HepG2 (cell line): ENCODE measurements around the gene SELENOV. TPM values are rescaled to one million over a fixed set of nuclear protein-coding genes. Genes with fewer than 3 reads are reported as not detected.

Experiments
- ATAC-seq: fragments of 200-7000 bp; cut with Tn5 transposase; 3 replicates; pipeline ENCODE4 v1.9.1; 2020; ENCODE audit warnings: mild to moderate bottlenecking, moderate library complexity
- BruUV-seq: library from RNA; stranded (reverse); fragments of 400-500 nt; replicated peaks from 2 replicates; lab custom pipeline; 2021; lab: Mats Ljungman, UMichigan
- CTCF ChIA-PET: fragments of 300-600 bp; formaldehyde crosslinking; extraction: SDS; loops from one replicate; lab custom pipeline; 2021; ENCODE audit warnings: low total read pairs, inconsistent platforms, low intra/inter-chr PET ratio; lab: Yijun Ruan, JAX
- POLR2A ChIA-PET: fragments of 350-600 bp; sonication (Branson Sonifier 250); formaldehyde crosslinking; loops from one replicate; lab custom pipeline; 2020; ENCODE audit warnings: antibody characterized with exemption, inconsistent platforms; lab: Yijun Ruan, JAX
- DNase-seq: peaks from one replicate; pipeline ENCODE4 v3.0.0-alpha.2; 2015; ENCODE audit warnings: low spot score
- FAIRE-seq: peaks from 3 replicates; lab custom pipeline; 2011; peaks lifted over from hg19 to GRCh38; lab: Jason Lieb, UNC
- H2AFZ ChIP-seq: one replicate; pipeline ENCODE4 v1.6.1; 2011; ENCODE audit warnings: low read length, inconsistent platforms
- H3K27ac ChIP-seq: fragments of 300-600 bp; 3 replicates; pipeline ENCODE4 v1.8.0; 2011; ENCODE audit warnings: mixed run types, mild to moderate bottlenecking, mixed read lengths, low read length, inconsistent platforms; ENCODE audit not compliant: insufficient read depth; ENCODE audit errors: extremely low read length
- H3K27me3 ChIP-seq, 2 experiments: fragments of 200-600 bp in 1 of 2; 2 replicates in 1 of 2; 3 replicates in 1 of 2; pipeline versions ENCODE4 v1.6.0 to v1.8.0; 2011; ENCODE audit warnings: low read length in 2 of 2, mild to moderate bottlenecking in 2 of 2, moderate library complexity in 2 of 2, inconsistent platforms in 1 of 2; ENCODE audit not compliant: insufficient read depth in 2 of 2, control insufficient read depth in 1 of 2
- H3K36me3 ChIP-seq, 2 experiments: fragments of 200-600 bp in 1 of 2; replicated peaks in 1 of 2; 2 replicates in 1 of 2; 3 replicates in 1 of 2; pipeline versions ENCODE4 v1.5.1 to v1.8.0; 2011; ENCODE audit warnings: low read length in 2 of 2, inconsistent platforms in 1 of 2; ENCODE audit not compliant: insufficient read depth in 2 of 2, control insufficient read depth in 1 of 2
- H3K4me1 ChIP-seq: 2 replicates; pipeline ENCODE4 v1.5.1; 2012; ENCODE audit warnings: low read length, inconsistent platforms; ENCODE audit not compliant: insufficient read depth
- H3K4me2 ChIP-seq: 2 replicates; pipeline ENCODE4 v1.6.0; 2011; ENCODE audit warnings: low read depth, low read length, inconsistent platforms
- H3K4me3 ChIP-seq, 3 experiments: fragments of 200-600 bp in 1 of 3; sonication (generic), shearing (Covaris generic) in 1 of 3; replicated peaks in 1 of 3; 2 replicates each; pipeline ENCODE4 v1.5.1; 2011 to 2016; ENCODE audit warnings: low read length in 3 of 3, inconsistent platforms in 2 of 3, low read depth in 2 of 3, mild to moderate bottlenecking in 2 of 3, control low read depth in 1 of 3, mixed read lengths in 1 of 3; ENCODE audit not compliant: insufficient read depth in 1 of 3
- H3K79me2 ChIP-seq: one replicate; pipeline ENCODE4 v1.6.1; 2011; ENCODE audit warnings: low read length, inconsistent platforms; ENCODE audit not compliant: insufficient read depth
- H3K9ac ChIP-seq: 2 replicates; pipeline ENCODE4 v1.6.0; 2011; ENCODE audit warnings: mild to moderate bottlenecking, low read depth, low read length, inconsistent platforms; ENCODE audit not compliant: insufficient read depth
- H3K9me3 ChIP-seq: 2 replicates; pipeline ENCODE4 v1.5.1; 2012; ENCODE audit warnings: mild to moderate bottlenecking, low read length
- H4K20me1 ChIP-seq: 2 replicates; pipeline ENCODE4 v1.6.0; 2011; ENCODE audit warnings: inconsistent platforms, mild to moderate bottlenecking, low read length, moderate library complexity; ENCODE audit not compliant: insufficient read depth
- CCDC6 ChIP-seq: sonication (generic); formaldehyde crosslinking; IDR thresholded peaks from 2 replicates; pipeline ENCODE4 v1.8.1; 2022; ENCODE audit warnings: mild to moderate bottlenecking, missing genetic modification reagents, moderate library complexity
- FOXO4 ChIP-seq: sonication (generic); formaldehyde crosslinking; conservative IDR thresholded peaks from 2 replicates; pipeline ENCODE4 v1.8.1; 2023; ENCODE audit warnings: missing genetic modification reagents
- IRF2 ChIP-seq: IDR thresholded peaks from 2 replicates; pipeline ENCODE4 v1.6.1; 2018; ENCODE audit warnings: missing genetic modification reagents, missing compliant biosample characterization
- MLLT10 ChIP-seq: sonication (generic); formaldehyde crosslinking; IDR thresholded peaks from 2 replicates; pipeline ENCODE4 v1.4.0; 2020; ENCODE audit warnings: missing genetic modification reagents
- MTA3 ChIP-seq: sonication (generic); formaldehyde crosslinking; IDR thresholded peaks from 2 replicates; pipeline ENCODE4 v1.4.0; 2020; ENCODE audit warnings: missing genetic modification reagents
- PAX8 ChIP-seq: sonication (generic); formaldehyde crosslinking; IDR thresholded peaks from 2 replicates; pipeline ENCODE4 v1.8.0; 2022; ENCODE audit warnings: mild to moderate bottlenecking, missing genetic modification reagents, borderline replicate concordance
- RARA ChIP-seq: IDR thresholded peaks from 2 replicates; pipeline ENCODE4 v1.6.1; 2016; ENCODE audit warnings: missing genetic modification reagents, missing compliant biosample characterization
- SIX1 ChIP-seq: sonication (generic); formaldehyde crosslinking; IDR thresholded peaks from 2 replicates; pipeline ENCODE4 v1.4.0; 2020; ENCODE audit warnings: missing genetic modification reagents, borderline replicate concordance
- SIX4 ChIP-seq: sonication (generic); formaldehyde crosslinking; IDR thresholded peaks from 2 replicates; pipeline ENCODE4 v1.4.0; 2020; ENCODE audit warnings: missing genetic modification reagents
- SNAPC2 ChIP-seq: sonication (generic); formaldehyde crosslinking; IDR thresholded peaks from 2 replicates; pipeline ENCODE4 v1.8.1; 2022; ENCODE audit warnings: mild to moderate bottlenecking, missing genetic modification reagents
- SP140L ChIP-seq: sonication (generic); formaldehyde crosslinking; IDR thresholded peaks from 2 replicates; pipeline ENCODE4 v1.4.0; 2020; ENCODE audit warnings: missing genetic modification reagents, borderline replicate concordance
- UBTF ChIP-seq: sonication (generic); formaldehyde crosslinking; IDR thresholded peaks from 2 replicates; pipeline ENCODE4 v1.4.0; 2020; ENCODE audit warnings: mild to moderate bottlenecking, missing genetic modification reagents
- ZNF224 ChIP-seq: sonication (generic); formaldehyde crosslinking; IDR thresholded peaks from 2 replicates; pipeline ENCODE4 v1.5.0; 2020; ENCODE audit warnings: mild to moderate bottlenecking, missing genetic modification reagents
- ZNF577 ChIP-seq: sonication (generic); formaldehyde crosslinking; IDR thresholded peaks from 2 replicates; pipeline ENCODE4 v1.4.0; 2020; ENCODE audit warnings: mild to moderate bottlenecking, low read depth, missing genetic modification reagents, borderline replicate concordance
- ZNF589 ChIP-seq: sonication (generic); formaldehyde crosslinking; conservative IDR thresholded peaks from 2 replicates; pipeline ENCODE4 v1.8.0; 2022; ENCODE audit warnings: mild to moderate bottlenecking, moderate library complexity, missing genetic modification reagents
- ZNF770 ChIP-seq: sonication (generic); formaldehyde crosslinking; IDR thresholded peaks from 2 replicates; pipeline ENCODE4 v1.5.0; 2020; ENCODE audit warnings: mild to moderate bottlenecking, missing genetic modification reagents
- ZNF775 ChIP-seq: sonication (generic); formaldehyde crosslinking; IDR thresholded peaks from 2 replicates; pipeline ENCODE4 v1.4.0; 2020; ENCODE audit warnings: missing genetic modification reagents, mild to moderate bottlenecking, moderate library complexity, borderline replicate concordance
- ZSCAN9 ChIP-seq: IDR thresholded peaks from 2 replicates; pipeline ENCODE4 v1.6.1; 2016; ENCODE audit warnings: borderline replicate concordance
- WGBS: methylation state at CpG from one replicate; pipeline ENCODE4 v1.1.6; 2017; ENCODE audit warnings: low lambda C conversion rate; 5-methylcytosine and 5-hydroxymethylcytosine counted together
- in situ Hi-C: cut with HindIII; loops from 2 replicates; pipeline ENCODE4 v1.10.0; 2017; ENCODE audit warnings: low pct_unique_long_range_greater_than_20kb; ENCODE audit not compliant: extremely low pct_ligation_motif_present
- intact Hi-C: fragments of 100-400 bp; cut with micrococcal nuclease; formaldehyde crosslinking; loops from one replicate; pipeline ENCODE4 v1.10.0; 2022; ENCODE audit not compliant: unreplicated experiment
- polyA plus RNA-seq, 8 experiments: library from polyadenylated mRNA; depleted of rRNA in 3 of 8; stranded (reverse) in 7 of 8; unstranded in 1 of 8; fragments of >200 nt; fragmentation: Illumina TruSeq in 4 of 8; extraction: Trizol in 4 of 8; gene quantifications; 2 replicates each; pipeline versions ENCODE4 v1.2.1 to v1.2.3, GENCODE V29; 2011 to 2016; ENCODE audit warnings: low read depth in 4 of 8, missing spikeins in 1 of 8, mixed read lengths in 1 of 8; ENCODE audit not compliant: insufficient read depth in 1 of 8
- total RNA-seq, 5 experiments: library from RNA; depleted of rRNA; stranded (reverse); fragments of >200 nt; fragmentation: Illumina TruSeq; extraction: Trizol; gene quantifications; 2 replicates each; pipeline ENCODE4 v1.2.3, GENCODE V29; 2016; ENCODE audit warnings: low read depth in 1 of 5

Gene SELENOV
- total and polyA plus RNA-seq, 2 of the 13 experiments (the other 11 are each of a cell fraction or from before 2014, with no cell fraction given), result not detected

GRCh38 chr19:39533003-39533512 lies 18.1 kb downstream of the SELENOV start:
- in situ Hi-C loops, result loop anchor here (5.0 kb wide), 1 partner anchor 36 kb away; the partner anchor contains the start of gene DLL3
- Histone ChIP-seq H2AFZ (no peak overlapping the region), H3K27me3 (no peaks in the 10 kb centered on the region; a peak in 2 of 5 replicates), H3K4me2 (peak overlapping the region; percentile 94), H3K4me3 (peak overlapping the region in 1 of 3 experiments; percentile 89; a peak in 2 of 6 replicates), H3K4me1 (peaks cover 18% of the 10 kb centered on the region), H3K79me2 (peaks cover 12% of the 10 kb centered on the region), H3K27ac (no peak overlapping the region), H3K9ac (no peak overlapping the region), H4K20me1 (no peaks in the 10 kb centered on the region), H3K9me3 (no peaks in the 10 kb centered on the region), H3K36me3 (no peaks in the 10 kb centered on the region)
- no peak for FAIRE-seq
- ATAC-seq, result peak; percentile 33
- ChIA-PET POLR2A (interaction anchor here (1.2 kb wide), 3 partner anchors 19 to 98 kb away, joined by 4 to 6 read pairs (median 5); partner anchors contain the start of genes RPS16, SELENOV and SUPT5H), CTCF (interaction anchor here (0.7 to 2.3 kb wide), 3 partner anchors 31 to 93 kb away, joined by 3 to 20 read pairs (median 5); no protein-coding TSS in a partner anchor)
- BruUV-seq, result no TSS peak
- no peak for DNase-seq
- intact Hi-C loops, result loop anchor here (10.0 kb wide), 1 partner anchor 118 kb away; the partner anchor contains the start of gene PLEKHG2
- WGBS, result 12% methylated on average over 12 of the region's 12 CpGs
- TF ChIP-seq UBTF, result no peak
- no peak for TF ChIP-seq ZNF577 (CRISPR knock-in tag)
- no peak for TF ChIP-seq MTA3 (CRISPR knock-in tag)
- 0 out of 2 replicates have a peak, but pooled peaks have one; percentile 37 for TF ChIP-seq CCDC6 (CRISPR knock-in tag)
- TF ChIP-seq ZNF224, result no peak
- TF ChIP-seq ZNF589 (CRISPR knock-in tag), result no peak
- TF ChIP-seq IRF2 (CRISPR knock-in tag), result no peak
- no peak for TF ChIP-seq PAX8 (CRISPR knock-in tag)
- TF ChIP-seq ZNF775, result no peak
- peak; percentile 44; the same call in 1 of the 2 replicates for TF ChIP-seq ZNF770 (CRISPR knock-in tag)
- TF ChIP-seq SP140L (CRISPR knock-in tag), result no peak
- TF ChIP-seq SIX1 (CRISPR knock-in tag), result no peak
- TF ChIP-seq ZSCAN9, result no peak
- TF ChIP-seq FOXO4 (CRISPR knock-in tag), result no peak
- TF ChIP-seq RARA, result no peak
- TF ChIP-seq SIX4, result no peak
- no peak for TF ChIP-seq SNAPC2 (CRISPR knock-in tag)
- TF ChIP-seq MLLT10 (CRISPR knock-in tag), result no peak
